HG03064 (cell line): Measurements from ENCODE around the gene DNAH3.
"Not testable (repeated sequence)": the region's sequence is repeated elsewhere in the genome, so short reads cannot be mapped to it uniquely, and the experiment has no call there.

Source experiments
- ATAC-seq: cut with Tn5 transposase; IDR thresholded peaks from one replicate; pipeline ENCODE4 v1.9.1; 2021; ENCODE audit warnings: low read depth; ENCODE audit not compliant: unreplicated experiment

Gene DNAH3

DNA sequence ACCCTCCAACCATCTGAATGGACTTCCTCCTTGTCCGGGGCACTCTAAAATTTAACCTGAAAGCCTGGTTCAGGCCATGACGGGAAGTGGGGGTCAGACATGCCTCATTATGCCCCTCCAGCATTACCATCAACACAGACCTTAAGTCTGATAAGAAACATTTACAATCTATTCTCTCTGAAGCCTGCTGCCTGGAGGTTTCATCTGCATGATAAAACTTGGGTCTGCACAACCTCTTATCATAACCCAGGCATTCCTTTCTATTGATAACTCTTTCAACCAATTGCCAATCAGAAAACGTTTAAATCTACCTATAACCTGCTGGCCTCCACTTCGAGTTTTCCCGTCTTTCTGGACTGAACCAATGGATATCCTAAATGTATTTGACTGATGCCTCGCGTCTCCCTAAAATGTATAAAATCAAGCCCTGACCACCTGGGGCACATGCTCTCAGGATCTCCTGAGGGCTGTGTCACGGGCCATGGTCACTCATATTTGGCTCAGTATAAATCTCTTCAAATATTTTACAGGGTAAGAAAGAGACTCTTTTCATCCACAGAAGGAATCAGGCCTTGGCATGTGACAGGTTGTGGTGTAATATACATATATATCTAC lies 204.5 kb downstream of the DNAH3 start:
- no peak for ATAC-seq

DNA sequence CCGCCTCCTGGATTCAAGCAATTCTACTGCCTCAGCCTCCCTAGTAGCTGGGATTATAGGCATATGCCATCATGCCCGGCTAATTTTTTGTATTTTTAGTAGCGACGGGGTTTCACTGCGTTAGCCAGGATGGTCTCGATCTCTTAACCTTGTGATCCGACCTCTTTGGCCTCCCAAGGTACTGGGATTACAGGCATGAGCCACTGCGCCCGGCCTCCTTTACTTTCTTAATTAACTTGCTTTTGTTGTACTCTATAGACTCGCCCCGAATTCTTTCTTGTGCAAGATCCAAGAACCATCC lies 205.1 kb downstream of the DNAH3 start:
- ATAC-seq = not testable (repeated sequence)

DNA sequence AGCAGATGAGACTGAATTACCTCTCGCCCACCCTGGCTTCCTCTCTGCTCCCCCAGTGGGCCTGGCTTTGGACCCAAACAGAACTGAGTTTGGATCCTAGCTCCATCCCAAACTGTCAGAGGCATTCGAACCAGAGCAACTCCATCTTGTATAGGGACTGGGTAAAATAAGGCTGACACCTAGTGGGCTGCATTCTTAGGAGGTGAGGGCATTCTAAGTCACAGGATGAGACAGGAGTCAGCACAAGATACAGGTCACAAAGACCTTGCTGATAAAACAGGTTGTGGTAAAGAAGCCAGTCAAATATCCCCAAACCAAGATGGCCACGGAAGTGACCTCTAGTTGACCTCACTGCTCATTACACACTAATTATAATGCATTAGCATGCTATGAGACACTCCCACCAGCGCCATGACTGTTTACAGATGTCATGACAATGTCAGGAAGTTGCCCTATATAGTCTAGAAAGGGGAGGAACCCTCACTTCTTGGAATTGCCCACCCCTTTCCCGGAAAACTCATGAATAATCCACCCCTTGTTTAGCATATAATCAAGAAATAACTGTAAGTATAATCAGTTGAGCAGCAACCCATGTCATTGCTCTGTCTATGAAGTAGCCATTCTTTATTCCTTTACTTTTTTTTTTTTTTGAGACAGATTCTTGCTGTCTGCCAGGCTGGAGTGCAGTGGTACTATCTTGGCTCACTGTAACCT lies 205.6 kb downstream of the DNAH3 start:
- no peak for ATAC-seq

DNA sequence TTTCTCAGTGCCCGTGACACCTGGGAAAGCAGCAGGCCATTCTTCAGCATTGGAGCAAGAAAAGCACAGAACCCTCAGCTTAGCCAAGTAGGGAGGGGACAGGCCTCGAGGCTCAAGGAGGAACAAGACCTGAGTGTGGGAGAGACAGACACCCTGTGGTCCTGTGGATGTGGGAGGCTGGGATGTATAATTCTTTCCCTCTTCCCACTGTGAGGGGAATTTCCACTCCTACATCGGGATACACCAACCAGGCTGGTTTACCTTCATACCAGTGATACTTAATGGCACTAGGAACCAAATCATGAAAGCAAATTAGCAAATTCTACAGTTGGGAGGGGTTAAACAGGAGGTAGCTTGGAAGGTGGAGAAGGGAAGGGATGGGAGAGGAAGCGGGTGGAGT lies 208.4 kb downstream of the DNAH3 start:
- ATAC-seq = no peak

DNA sequence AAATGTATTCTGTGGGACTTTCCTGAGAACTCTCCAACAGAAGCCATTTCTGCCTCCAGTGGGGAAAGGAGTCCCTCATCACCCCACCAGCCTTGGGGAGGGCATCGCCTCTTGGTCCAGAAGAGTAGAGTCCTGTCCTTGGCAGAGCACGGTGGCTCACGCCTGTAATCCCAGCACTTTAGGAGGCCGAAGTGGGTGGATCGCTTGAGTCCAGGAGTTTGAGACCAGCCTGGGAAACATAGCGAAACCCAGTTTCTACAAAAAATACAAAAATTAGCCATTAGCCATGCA lies 209.1 kb downstream of the DNAH3 start:
- ATAC-seq = no peak

DNA sequence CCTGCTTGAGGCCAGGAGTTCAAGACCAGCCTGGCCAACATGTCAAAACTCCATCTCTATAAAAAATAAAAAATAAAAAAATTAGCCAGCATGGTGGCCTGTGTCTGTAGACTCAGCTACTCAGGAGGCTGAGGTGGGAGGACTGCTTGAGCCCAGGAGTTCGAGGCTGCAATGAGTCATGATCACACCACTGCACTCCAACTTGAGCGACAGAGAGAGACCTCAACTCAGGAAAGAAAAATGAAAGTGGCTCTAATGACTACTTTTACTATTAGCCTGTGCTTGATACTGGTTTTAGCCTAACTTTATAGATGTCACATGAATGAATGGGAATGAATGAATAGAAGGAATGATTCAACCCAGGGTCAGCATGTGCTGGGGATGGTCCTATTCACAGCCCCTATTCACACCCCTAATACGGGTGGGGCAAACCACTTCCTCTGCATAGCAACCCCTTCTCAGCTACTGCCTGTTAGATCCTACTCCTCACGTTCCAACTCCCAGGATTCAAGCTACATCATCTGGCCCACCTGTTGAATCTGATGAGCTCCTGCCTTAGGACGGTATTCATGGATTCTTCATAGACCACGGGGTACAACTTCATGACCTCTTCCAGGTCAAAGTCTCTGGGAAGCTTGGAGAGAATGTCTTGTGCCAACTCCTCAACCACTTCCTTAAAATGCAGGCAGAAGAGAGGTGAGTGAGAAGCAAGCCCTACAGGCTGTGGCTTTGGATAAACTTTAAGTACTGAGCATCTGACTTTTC lies 209.6 kb downstream of the DNAH3 start:
- ATAC-seq = no peak

DNA sequence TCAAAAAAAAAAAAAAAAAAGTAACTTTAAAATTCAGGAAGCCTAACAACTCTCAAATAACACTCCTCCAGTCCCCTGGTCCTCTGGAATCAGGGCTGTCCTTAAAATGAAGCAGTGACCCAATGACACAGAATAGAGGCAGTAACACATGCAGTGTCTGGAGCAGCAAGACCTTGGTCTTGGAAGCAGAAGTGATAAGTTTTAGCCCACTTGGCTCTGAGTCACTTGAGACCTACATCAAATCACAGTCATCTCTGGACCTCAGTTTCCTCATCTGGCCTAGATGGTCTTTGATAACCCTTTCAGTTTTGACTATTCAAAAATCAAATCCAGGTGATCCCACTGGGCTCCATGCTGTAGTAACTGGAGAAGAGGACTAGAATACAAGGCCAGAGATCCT lies 211.0 kb downstream of the DNAH3 start:
- no peak for ATAC-seq

DNA sequence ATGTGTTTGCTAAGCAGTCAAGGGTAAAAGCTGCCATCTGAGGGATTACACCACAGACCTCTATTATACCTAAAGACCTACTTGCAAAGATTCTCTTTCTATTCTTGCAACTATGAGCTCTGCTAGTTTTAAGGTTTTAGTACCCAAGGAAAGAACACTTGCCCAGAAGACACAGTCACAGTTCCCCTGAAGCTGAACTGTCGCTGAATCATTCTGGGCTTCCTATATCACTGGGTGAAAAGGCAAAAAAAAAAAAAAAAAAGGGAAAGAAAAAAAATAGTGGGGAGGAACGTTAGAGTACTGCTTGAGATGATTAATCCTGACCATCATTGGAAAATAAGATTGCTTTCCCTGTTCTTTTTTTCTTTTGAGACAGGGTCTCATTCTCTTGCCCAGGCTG lies 212.2 kb downstream of the DNAH3 start:
- ATAC-seq = no peak

DNA sequence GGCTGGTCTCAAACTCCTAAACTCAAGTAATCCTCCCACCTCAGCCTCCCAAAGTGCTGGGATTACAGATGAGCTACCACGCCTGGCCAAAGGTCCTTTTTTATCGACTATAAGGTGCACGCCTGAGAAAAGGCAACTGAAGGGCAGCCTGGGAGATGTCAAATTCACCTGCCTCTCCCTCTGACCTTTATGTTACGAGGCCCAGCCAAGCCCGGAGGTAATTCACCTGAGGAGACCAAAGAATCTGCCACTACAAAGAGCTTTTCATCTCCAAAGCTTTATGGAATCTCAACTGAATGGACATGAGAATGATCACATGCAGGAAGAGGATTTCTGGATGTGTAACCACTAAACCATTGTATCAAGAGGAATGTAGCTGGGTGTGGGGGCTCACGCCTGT lies 212.9 kb downstream of the DNAH3 start:
- ATAC-seq = no peak

DNA sequence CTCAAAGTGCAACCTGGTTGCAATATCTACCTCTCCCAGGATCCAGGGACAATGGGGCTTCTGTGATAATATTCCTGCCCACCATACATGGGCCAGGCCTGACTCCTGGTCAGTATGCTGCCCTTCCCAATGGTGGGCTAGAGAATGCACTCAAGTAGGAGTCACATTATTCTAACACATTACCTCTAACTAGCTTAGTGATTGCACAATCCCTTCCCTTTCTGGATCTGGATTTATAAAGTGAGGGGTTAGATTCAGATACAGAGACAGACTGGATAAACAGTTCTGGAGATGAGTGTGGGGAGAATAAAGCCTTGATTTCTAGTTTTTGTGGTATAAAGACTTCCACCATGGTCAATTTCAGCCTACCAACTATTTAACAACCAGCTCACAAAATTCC lies 217.1 kb downstream of the DNAH3 start:
- ATAC-seq = no peak

DNA sequence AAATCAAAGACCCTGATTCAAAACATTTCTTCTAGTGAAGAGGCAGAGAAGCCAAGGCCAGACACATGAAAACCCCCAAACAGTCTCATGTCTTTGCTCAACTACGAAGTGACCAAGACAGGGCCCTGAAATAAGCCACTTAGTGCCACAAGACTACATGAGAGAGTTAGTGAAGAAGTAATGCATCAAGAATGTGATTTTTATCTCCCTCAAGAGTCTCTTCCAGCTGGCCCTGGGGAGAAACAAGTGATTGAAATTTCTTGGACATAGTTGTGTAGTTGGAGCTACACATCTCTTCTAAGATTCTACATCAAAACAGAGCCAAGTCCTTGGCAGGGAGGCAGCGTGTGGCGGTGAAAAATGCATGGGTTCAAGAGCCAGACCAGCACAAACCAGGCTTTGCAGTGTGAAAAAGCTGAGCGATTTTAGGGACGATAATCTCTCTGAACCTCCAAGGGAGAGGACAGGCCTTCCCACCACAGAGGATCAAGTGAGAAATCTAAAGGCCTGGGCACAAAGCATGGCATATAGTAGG lies 219.5 kb downstream of the DNAH3 start:
- ATAC-seq = no peak

DNA sequence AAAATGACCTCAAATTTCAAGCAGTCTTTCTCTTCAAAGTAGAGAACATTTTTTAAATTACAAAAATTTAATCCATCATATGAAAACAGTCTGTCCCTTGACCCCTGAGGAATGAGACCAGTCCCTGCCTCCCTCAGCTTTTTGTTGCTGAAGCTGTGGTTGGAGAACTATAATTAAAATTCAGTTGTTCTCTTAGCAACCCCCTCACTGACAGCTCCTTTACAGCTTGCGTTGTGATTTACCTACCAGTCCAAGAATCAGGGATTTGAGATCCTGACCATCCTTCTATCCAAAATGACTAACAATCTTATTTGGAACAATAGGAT lies 220.3 kb downstream of the DNAH3 start:
- no peak for ATAC-seq

DNA sequence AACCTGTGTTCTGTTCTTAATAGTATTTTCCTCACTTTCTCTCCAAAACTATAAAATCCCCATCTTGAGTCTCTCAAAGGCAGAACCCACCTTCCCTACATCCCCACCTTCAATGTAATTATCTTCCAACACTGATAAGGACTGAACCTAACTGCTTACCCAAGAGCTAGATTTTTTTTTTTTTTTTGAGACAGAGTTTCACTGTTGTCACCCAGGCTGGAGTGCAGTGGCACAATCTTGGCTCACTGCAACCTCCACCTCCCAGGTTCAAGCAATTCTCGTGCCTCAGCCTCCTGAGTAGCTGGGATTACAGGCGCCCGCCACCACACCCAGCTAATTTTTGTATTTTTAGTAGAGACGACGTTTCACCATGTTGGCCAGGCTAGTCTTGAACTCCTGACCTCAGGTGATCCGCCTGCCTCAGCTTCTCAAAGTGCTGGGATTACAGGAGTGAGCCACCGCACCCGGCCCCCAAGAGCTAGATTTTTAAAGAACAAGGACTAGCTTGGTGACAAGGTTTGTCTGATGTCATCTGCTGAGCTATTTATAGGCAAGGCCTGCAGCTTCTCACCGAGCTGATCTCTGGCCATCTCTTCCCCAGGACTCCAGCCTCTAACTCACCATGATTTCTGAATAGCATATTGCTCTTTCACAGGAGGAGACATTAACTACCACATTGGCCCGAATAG lies 220.8 kb downstream of the DNAH3 start:
- not testable (repeated sequence) for ATAC-seq

DNA sequence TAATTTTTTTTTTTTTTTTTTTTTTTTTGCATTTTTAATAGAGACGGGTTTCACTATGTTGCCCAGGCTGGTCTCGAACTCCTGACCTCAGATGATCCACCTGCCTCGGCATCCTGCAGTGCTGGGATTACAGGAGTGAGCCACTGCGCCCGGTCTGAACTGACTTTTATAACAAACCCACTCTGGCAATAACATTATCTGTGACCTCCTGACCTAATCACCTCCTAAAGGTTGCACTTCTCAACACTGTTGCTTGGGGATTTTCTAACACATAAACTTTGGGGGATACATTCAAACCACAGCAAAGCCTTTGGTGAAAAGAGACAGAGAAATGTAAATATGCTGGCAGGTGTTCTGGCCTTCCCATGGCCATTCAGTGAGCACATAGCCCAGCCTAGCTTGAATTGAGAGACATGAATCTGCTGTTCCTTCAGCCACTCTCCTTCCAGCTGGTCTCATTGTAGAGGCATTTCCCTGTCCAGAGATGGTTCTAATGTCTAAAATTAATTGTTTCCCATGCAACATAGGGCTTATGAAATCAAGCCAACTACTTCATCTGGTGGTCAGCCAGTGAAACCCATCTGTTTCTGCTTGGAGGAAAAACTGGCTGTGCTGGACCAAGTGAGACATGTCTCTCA lies 221.8 kb downstream of the DNAH3 start:
- no peak for ATAC-seq

DNA sequence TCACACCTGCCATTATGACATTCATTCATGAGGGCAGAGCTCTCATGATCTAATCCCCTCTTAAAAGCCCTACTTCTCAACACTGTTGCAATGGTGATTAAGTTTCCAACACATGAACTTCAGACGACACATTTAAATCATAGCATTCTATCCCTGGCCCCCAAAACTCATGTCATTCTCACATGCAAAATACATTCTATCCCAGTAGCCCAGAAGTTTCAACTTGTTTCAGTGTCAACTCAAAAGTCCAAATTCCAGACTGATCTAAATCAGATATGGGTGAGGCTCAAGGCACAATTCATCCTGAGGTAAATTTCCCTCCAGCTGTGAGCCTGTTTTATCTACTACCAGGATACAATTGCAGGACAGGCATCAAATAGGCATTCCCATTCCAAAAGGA lies 224.9 kb downstream of the DNAH3 start:
- ATAC-seq = no peak

DNA sequence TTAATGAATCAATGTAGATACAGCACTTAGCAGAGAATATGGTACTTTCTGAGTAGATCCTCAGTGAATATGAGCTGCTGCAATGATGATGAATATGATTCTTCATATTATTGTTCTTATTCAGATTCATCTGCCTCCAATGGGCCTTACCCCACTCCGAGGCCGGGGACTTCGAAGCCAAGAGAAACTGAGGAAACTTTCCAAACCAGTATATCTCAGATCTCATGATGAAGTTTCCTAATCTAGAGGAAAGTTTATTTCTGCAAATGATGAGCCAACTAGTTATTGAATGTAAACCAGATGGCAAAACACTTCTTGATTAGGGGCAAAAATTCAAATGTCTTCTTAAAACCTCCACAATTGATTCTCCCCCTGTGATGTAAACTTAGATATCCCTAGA lies 226.8 kb downstream of the DNAH3 start:
- ATAC-seq = no peak

DNA sequence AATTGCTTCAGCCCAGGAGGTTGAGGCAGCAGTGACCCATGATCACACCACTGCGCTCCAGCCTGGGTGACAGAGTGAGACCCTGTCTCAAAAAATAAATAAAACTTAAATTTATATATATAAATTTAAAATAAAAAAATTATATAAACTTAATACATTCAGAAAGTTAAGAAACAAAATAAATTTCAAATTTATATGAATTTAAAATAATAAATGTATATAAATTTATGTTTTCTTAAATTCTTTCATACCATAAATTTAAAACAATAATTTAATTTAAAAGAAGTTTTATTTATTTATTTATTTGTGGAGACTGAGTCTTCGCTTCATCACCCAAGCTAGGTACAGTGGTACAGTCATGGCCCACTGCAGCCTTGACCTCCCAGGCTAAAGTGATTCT lies 229.8 kb downstream of the DNAH3 start:
- ATAC-seq = no peak

DNA sequence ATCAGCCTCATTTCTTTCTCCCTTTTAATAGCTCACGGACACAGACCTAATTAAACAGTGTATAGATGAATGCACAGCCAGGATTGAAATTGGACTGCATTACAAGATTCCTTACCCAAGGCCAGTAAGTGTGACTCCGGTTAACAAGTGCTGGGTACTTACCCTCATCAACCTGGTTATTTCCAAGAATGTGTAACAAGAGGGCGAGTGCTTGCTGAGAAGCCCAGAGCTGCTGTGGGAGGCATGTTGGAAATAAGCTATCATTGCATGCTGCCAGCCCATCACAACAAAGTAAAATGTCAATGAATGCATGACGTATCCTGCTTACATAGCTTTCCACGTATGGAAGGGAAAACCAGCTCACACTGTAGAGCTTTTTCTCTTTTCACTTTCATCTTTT lies 230.6 kb downstream of the DNAH3 start:
- no peak for ATAC-seq

DNA sequence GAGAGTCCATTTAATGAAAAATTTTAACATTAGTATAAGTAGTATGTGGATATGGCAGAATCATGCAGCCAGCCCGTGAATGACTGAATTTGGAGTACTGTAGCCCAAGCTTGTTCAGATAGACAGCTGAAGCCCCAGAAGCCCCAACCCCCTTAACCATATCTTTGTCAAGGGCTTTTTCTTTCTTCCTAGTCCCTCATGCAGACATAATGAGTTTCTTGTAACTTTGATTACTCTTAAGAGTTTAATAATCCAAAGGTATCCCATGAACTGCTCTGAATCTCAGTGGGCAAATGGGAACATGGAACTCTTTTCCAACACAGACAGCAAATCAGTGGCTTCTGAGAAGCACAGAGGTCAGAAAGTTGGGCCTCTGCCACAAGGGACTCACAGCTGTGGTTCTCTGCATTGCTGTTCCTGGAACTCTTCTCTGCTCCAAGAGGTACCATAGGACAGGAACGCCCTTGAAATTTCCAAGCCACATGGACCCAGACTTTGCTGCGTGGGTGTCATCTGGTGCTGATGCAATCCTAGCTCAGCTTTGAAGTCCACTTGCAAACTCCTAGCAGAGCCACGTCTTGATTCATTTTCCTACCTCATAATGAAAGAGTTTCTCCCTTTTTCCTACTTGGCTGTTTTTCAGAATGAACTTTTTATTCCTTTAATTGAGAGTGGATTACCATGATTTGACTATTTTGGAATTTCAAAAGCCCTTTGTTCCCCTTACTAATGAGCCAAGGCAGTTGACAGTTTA lies 232.0 kb downstream of the DNAH3 start:
- ATAC-seq = no peak

DNA sequence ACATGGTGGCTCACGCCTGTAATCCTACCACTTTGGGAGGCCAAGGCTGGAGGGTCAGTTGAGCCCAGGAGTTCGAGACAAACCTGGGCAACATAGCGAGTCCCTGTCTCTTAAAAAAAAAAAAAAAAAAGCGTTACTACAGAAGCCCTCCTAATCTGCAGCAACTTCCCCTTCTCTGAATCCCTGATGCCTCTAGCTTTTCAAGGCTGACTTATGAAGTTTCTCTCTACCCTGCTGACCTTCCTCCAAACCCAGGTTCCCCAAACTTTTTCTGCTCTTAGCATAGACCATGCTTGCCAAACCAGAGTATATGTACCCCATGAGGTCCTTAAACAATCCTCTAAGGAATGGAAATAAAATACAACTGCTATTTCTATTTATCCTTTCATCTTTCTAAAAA lies 233.7 kb downstream of the DNAH3 start:
- no peak for ATAC-seq
